HEK293T (cell line): Measurements from ENCODE around the gene TMEM202.

Experiments
- ELF4 ChIP-seq: fragments of 450-650 bp; IDR thresholded peaks from 2 replicates; pipeline ENCODE4 v1.6.1; 2017; ENCODE audit warnings: antibody characterized with exemption
- FOXM1 ChIP-seq: fragments of 450-650 bp; IDR thresholded peaks from 2 replicates; pipeline ENCODE4 v1.6.1; 2017; ENCODE audit warnings: mild to moderate bottlenecking, borderline replicate concordance
- HDGF ChIP-seq: fragments of 450-650 bp; IDR thresholded peaks from 2 replicates; pipeline ENCODE4 v1.6.1; 2017; ENCODE audit warnings: antibody characterized with exemption, borderline replicate concordance
- L3MBTL2 ChIP-seq: fragments of 450-650 bp; conservative IDR thresholded peaks from 2 replicates; pipeline ENCODE4 v1.6.1; 2016; ENCODE audit warnings: mild to moderate bottlenecking
- NFRKB ChIP-seq: fragments of 450-650 bp; IDR thresholded peaks from 2 replicates; pipeline ENCODE4 v1.6.1; 2016; ENCODE audit warnings: mild to moderate bottlenecking, moderate library complexity
- SP1 ChIP-seq: fragments of 450-650 bp; IDR thresholded peaks from 2 replicates; pipeline ENCODE4 v1.6.1; 2017
- SUZ12 ChIP-seq: fragments of 450-650 bp; IDR thresholded peaks from 2 replicates; pipeline ENCODE4 v1.6.1; 2016; ENCODE audit warnings: mild to moderate bottlenecking

DNA sequence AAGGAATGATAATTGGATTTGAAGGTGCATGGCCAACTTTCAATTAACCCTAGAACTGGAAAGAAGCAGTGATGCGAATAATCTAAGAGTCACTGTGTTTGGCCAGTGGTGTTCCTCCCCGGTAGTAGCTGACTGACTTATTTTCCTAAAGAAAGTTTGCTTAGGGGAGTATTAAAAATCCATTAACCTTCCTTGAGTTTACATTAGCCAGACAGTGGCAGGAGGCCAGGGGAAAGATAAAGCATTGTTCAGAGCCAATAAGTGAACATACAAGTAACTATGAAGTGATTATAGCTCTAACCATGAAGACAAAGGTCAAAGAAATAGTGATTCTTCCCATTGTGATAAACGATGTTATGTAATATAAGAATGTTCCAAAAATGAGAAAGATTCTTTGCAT is 8.9 kb upstream of the TMEM202 start:
- no peak for TF ChIP-seq SUZ12
- no peak for TF ChIP-seq HDGF
- no peak for TF ChIP-seq ELF4
- TF ChIP-seq SP1: no peak
- no peak for TF ChIP-seq L3MBTL2
- TF ChIP-seq NFRKB: no peak
- no peak for TF ChIP-seq FOXM1
